K562 (cell line): ENCODE results near the gene SLCO2A1. TPM values are rescaled to one million over a fixed set of nuclear protein-coding genes. Genes with fewer than 3 reads are reported as not detected.

Experiments
- ATAC-seq: fragments of 200-7000 bp; cut with Tn5 transposase; 3 replicates; pipeline ENCODE4 v1.9.1; 2020; ENCODE audit warnings: moderate library complexity
- BruUV-seq: library from RNA; stranded (reverse); fragments of 400-500 nt; replicated peaks from 2 replicates; lab custom pipeline; 2021; lab: Mats Ljungman, UMichigan
- CTCF ChIA-PET: fragments of 300-600 bp; formaldehyde crosslinking; extraction: SDS; loops from one replicate; lab custom pipeline; 2021; ENCODE audit warnings: low intra/inter-chr PET ratio; lab: Yijun Ruan, JAX
- POLR2A ChIA-PET: fragments of 300-600, 350-650 bp; sonication (Branson Sonifier 250); formaldehyde crosslinking; extraction: SDS; loops from one replicate; lab custom pipeline; 2021; ENCODE audit warnings: antibody characterized with exemption, inconsistent platforms; lab: Yijun Ruan, JAX
- DNase-seq, 4 experiments: peaks; one replicate each; pipeline versions ENCODE4 v3.0.0 to v3.0.0-alpha.2; 2011 to 2018; ENCODE audit warnings: low spot score in 3 of 4, mixed read lengths in 3 of 4; ENCODE audit errors: extremely low read depth in 1 of 4
- FAIRE-seq: peaks from 2 replicates; lab custom pipeline; 2011; peaks lifted over from hg19 to GRCh38; lab: Jason Lieb, UNC
- H2AFZ ChIP-seq: 2 replicates; pipeline ENCODE4 v1.6.0; 2011; ENCODE audit warnings: low read depth, low read length, control low read depth, inconsistent platforms
- H3K27ac ChIP-seq: fragments of 200-600 bp; 3 replicates; pipeline ENCODE4 v1.8.0; 2011; ENCODE audit warnings: low read depth, mild to moderate bottlenecking, control low read depth, inconsistent platforms, low read length, moderate library complexity, mixed read lengths; ENCODE audit errors: extremely low read depth
- H3K27me3 ChIP-seq, 2 experiments: fragments of 300-600 bp in 1 of 2; 2 replicates in 1 of 2; 3 replicates in 1 of 2; pipeline versions ENCODE4 v1.6.0 to v1.8.0; 2011; ENCODE audit warnings: inconsistent platforms in 2 of 2, low read length in 2 of 2, mild to moderate bottlenecking in 1 of 2, mixed read lengths in 1 of 2, moderate library complexity in 1 of 2; ENCODE audit not compliant: control insufficient read depth in 2 of 2, insufficient read depth in 2 of 2
- H3K36me3 ChIP-seq: fragments of 300-600 bp; 3 replicates; pipeline ENCODE4 v1.8.0; 2011; ENCODE audit warnings: mild to moderate bottlenecking, low read length, inconsistent platforms; ENCODE audit not compliant: control insufficient read depth, insufficient read depth
- H3K4me1 ChIP-seq, 2 experiments: fragments of 200-600 bp in 1 of 2; replicated peaks in 1 of 2; 2 replicates in 1 of 2; 3 replicates in 1 of 2; pipeline versions ENCODE4 v1.5.1 to v1.8.0; 2011; ENCODE audit warnings: inconsistent platforms in 2 of 2, low read length in 2 of 2, mild to moderate bottlenecking in 1 of 2, mixed read lengths in 1 of 2, moderate library complexity in 1 of 2; ENCODE audit not compliant: control insufficient read depth in 2 of 2, insufficient read depth in 2 of 2
- H3K4me2 ChIP-seq: 2 replicates; pipeline ENCODE4 v1.6.1; 2011; ENCODE audit warnings: low read length, control low read depth, inconsistent platforms, mixed read lengths; ENCODE audit not compliant: insufficient read depth
- H3K4me3 ChIP-seq: fragments of 200-600 bp; sonication (generic), shearing (Covaris generic); 2 replicates; pipeline ENCODE4 v1.5.1; 2016; ENCODE audit warnings: control low read depth, inconsistent platforms
- H3K79me2 ChIP-seq: fragments of 200-600 bp; 3 replicates; pipeline ENCODE4 v1.8.0; 2011; ENCODE audit warnings: low read length, inconsistent platforms; ENCODE audit not compliant: control insufficient read depth, insufficient read depth
- H3K9ac ChIP-seq, 2 experiments: 2 replicates each; pipeline versions ENCODE4 v1.6.0 to v1.6.1; 2011; ENCODE audit warnings: low read depth in 2 of 2, low read length in 2 of 2, control low read depth in 1 of 2, inconsistent platforms in 1 of 2, mild to moderate bottlenecking in 1 of 2, mixed read lengths in 1 of 2; ENCODE audit not compliant: insufficient read depth in 1 of 2
- H3K9me1 ChIP-seq: one replicate; pipeline ENCODE4 v1.6.0; 2011; ENCODE audit warnings: inconsistent platforms, mild to moderate bottlenecking, low read length, moderate library complexity; ENCODE audit not compliant: control insufficient read depth, insufficient read depth
- H3K9me3 ChIP-seq: replicated peaks from 2 replicates; pipeline ENCODE4 v1.5.1; 2011; ENCODE audit warnings: low read depth, low read length, inconsistent platforms; ENCODE audit not compliant: control insufficient read depth, insufficient read depth
- H4K20me1 ChIP-seq: replicated peaks from 2 replicates; pipeline ENCODE4 v1.6.1; 2011; ENCODE audit warnings: low read length, inconsistent platforms, mixed read lengths; ENCODE audit not compliant: control insufficient read depth, insufficient read depth
- CTBP1 ChIP-seq: fragments of 450-650 bp; IDR thresholded peaks from 2 replicates; pipeline ENCODE4 v1.6.1; 2016; ENCODE audit warnings: borderline replicate concordance
- JUND ChIP-seq, 2 experiments: IDR thresholded peaks; 2 replicates in 1 of 2; 3 replicates in 1 of 2; pipeline ENCODE4 v1.6.1; 2011; ENCODE audit warnings: borderline replicate concordance in 2 of 2, low read depth in 2 of 2, low read length in 2 of 2, improper control_type of control experiment in 1 of 2, missing biosample characterization in 1 of 2, missing genetic modification characterization in 1 of 2, missing genetic modification reagents in 1 of 2
- MCM2 ChIP-seq: fragments of 450-650 bp; IDR thresholded peaks from 2 replicates; pipeline ENCODE4 v1.6.1; 2017; ENCODE audit warnings: low read depth, mild to moderate bottlenecking
- MYBL2 ChIP-seq, 2 experiments: fragments of 450-650 bp in 1 of 2; sonication (generic) in 1 of 2; formaldehyde crosslinking in 1 of 2; IDR thresholded peaks; 2 replicates each; pipeline versions ENCODE4 v1.6.1 to v1.8.1; 2017 to 2022; ENCODE audit warnings: borderline replicate concordance in 1 of 2, inconsistent platforms in 1 of 2, low read depth in 1 of 2, mild to moderate bottlenecking in 1 of 2, missing genetic modification reagents in 1 of 2, moderate library complexity in 1 of 2
- NR2C2 ChIP-seq, 2 experiments: fragments of 200-800 bp in 1 of 2; sonication (Bioruptor generic) in 1 of 2; sonication (generic) in 1 of 2; formaldehyde crosslinking in 1 of 2; IDR thresholded peaks; 2 replicates each; pipeline versions ENCODE4 v1.6.1 to v1.8.0; 2016 to 2022; ENCODE audit warnings: mild to moderate bottlenecking in 1 of 2, missing compliant biosample characterization in 1 of 2, missing genetic modification characterization in 1 of 2, missing genetic modification reagents in 1 of 2
- SREBF2 ChIP-seq: sonication (generic); formaldehyde crosslinking; IDR thresholded peaks from 2 replicates; pipeline ENCODE4 v1.4.0; 2020; ENCODE audit warnings: mild to moderate bottlenecking, missing genetic modification reagents
- STAT5B ChIP-seq: fragments of 250-450 bp; sonication (Bioruptor Pico); IDR thresholded peaks from 2 replicates; pipeline ENCODE4 v1.8.0; 2021; ENCODE audit warnings: mild to moderate bottlenecking, inconsistent platforms
- TARDBP ChIP-seq: fragments of 450-650 bp; IDR thresholded peaks from 2 replicates; pipeline ENCODE4 v1.6.1; 2016
- ZNF146 ChIP-seq: IDR thresholded peaks from one replicate; pipeline ENCODE4 v1.6.1; 2018; ENCODE audit warnings: missing compliant biosample characterization; ENCODE audit not compliant: unreplicated experiment
- ZNF232 ChIP-seq: sonication (generic); formaldehyde crosslinking; IDR thresholded peaks from 2 replicates; pipeline ENCODE4 v1.8.0; 2022; ENCODE audit warnings: mild to moderate bottlenecking, missing genetic modification reagents
- WGBS: fragments of 100-300 bp; shearing (Covaris generic); methylation state at CpG from one replicate; pipeline ENCODE4 v1.1.6; 2016; ENCODE audit warnings: low coverage, mixed read lengths; ENCODE audit not compliant: insufficient coverage; ENCODE audit errors: missing lambda C conversion rate; 5-methylcytosine and 5-hydroxymethylcytosine counted together
- in situ Hi-C: fragments of 300-500 bp; cut with MboI; formaldehyde crosslinking; loops from 4 replicates; pipeline ENCODE4 v1.15.0; 2018; ENCODE audit warnings: inconsistent platforms, mixed read lengths
- intact Hi-C: fragments of 100-400 bp; cut with micrococcal nuclease; formaldehyde crosslinking; loops from 2 replicates; pipeline ENCODE4 v1.14.2; 2022
- polyA plus RNA-seq, 8 experiments: library from polyadenylated mRNA; depleted of rRNA in 4 of 8; stranded (reverse) in 5 of 8; unstranded in 3 of 8; fragments of >200 nt; fragmentation: Nextera tagmentation in 2 of 8; fragmentation: Illumina TruSeq in 1 of 8; extraction: Ambion mirVana in 2 of 8; extraction: Trizol in 1 of 8; gene quantifications; 2 replicates each; pipeline versions ENCODE4 v1.2.1 to v1.2.3, GENCODE V29; 2011 to 2014; ENCODE audit warnings: inconsistent platforms in 1 of 8, missing spikeins in 1 of 8
- total RNA-seq, 7 experiments: library from RNA; depleted of rRNA in 6 of 7; stranded (reverse); fragments of >200 nt in 6 of 7; fragmentation: Illumina TruSeq in 2 of 7; extraction: Trizol in 2 of 7; gene quantifications; 2 replicates each; pipeline versions ENCODE4 v1.2.1 to v1.2.3, GENCODE V29; 2011 to 2021; ENCODE audit warnings: low replicate concordance in 1 of 7
- TF ChIP-seq, protein P1 (sequence below): fragments of 250-450 bp; sonication (Bioruptor Pico); IDR thresholded peaks from 2 replicates; pipeline ENCODE4 v1.5.0; 2021; ENCODE audit warnings: mild to moderate bottlenecking, borderline replicate concordance
- TF ChIP-seq, protein P2 (sequence below): sonication (generic); formaldehyde crosslinking; IDR thresholded peaks from 2 replicates; pipeline ENCODE4 v1.8.0; 2022; ENCODE audit warnings: mild to moderate bottlenecking, missing genetic modification reagents, borderline replicate concordance

SLCO2A1 gene
- total and polyA plus RNA-seq, 9 of the 15 experiments (the other 6 are each of a cell fraction or from before 2014, with no cell fraction given): 0.16 to 1.0 TPM; not detected in 7

DNA sequence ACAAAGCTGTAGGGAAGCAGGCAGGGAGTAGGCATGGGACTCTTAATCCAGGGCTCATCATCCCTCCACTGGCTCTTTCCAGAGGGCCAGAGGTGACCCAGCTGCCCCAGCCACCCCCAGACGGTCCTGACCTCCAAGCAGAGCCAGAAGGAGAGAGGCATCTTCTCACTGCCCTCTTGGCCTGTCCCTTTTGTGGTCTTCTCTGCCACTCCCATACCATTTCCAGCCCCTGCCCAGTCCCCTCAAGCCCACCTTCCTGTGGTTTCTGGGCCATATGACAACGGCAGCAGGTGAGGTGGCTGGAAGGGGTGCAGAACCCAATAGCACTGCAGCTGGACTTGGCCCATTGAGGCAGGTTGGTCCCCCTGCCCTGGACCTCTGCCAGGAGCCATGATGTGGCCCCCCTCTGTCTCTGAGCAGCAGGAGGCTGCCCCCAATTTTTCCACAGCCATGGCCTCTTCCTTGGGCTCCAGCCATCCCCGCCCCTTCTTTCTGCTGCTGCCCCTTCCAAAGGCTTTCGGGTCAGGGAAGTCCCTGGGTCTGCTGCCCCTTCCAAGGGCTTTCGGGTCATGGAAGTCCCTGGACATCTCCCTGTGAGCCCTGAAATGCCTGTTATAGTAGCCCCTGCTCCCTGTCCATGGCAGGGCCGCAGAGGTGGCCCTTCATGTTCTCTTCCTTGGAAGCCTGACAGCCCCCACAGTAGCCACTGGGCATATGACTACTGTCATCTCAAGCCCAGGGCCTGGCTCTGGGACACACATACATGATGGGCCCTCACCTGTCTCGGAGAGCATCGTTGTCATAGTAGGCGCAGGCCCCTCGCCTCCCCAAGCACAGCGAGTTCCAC, 94.5 kb downstream of the SLCO2A1 start (continued):
- TF ChIP-seq, protein P1, sequence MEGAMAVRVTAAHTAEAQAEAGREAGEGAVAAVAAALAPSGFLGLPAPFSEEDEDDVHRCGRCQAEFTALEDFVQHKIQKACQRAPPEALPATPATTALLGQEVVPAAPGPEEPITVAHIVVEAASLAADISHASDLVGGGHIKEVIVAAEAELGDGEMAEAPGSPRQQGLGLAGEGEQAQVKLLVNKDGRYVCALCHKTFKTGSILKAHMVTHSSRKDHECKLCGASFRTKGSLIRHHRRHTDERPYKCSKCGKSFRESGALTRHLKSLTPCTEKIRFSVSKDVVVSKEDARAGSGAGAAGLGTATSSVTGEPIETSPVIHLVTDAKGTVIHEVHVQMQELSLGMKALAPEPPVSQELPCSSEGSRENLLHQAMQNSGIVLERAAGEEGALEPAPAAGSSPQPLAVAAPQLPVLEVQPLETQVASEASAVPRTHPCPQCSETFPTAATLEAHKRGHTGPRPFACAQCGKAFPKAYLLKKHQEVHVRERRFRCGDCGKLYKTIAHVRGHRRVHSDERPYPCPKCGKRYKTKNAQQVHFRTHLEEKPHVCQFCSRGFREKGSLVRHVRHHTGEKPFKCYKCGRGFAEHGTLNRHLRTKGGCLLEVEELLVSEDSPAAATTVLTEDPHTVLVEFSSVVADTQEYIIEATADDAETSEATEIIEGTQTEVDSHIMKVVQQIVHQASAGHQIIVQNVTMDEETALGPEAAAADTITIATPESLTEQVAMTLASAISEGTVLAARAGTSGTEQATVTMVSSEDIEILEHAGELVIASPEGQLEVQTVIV: no peak
- no peak for TF ChIP-seq ZNF232 (CRISPR knock-in tag)

DNA sequence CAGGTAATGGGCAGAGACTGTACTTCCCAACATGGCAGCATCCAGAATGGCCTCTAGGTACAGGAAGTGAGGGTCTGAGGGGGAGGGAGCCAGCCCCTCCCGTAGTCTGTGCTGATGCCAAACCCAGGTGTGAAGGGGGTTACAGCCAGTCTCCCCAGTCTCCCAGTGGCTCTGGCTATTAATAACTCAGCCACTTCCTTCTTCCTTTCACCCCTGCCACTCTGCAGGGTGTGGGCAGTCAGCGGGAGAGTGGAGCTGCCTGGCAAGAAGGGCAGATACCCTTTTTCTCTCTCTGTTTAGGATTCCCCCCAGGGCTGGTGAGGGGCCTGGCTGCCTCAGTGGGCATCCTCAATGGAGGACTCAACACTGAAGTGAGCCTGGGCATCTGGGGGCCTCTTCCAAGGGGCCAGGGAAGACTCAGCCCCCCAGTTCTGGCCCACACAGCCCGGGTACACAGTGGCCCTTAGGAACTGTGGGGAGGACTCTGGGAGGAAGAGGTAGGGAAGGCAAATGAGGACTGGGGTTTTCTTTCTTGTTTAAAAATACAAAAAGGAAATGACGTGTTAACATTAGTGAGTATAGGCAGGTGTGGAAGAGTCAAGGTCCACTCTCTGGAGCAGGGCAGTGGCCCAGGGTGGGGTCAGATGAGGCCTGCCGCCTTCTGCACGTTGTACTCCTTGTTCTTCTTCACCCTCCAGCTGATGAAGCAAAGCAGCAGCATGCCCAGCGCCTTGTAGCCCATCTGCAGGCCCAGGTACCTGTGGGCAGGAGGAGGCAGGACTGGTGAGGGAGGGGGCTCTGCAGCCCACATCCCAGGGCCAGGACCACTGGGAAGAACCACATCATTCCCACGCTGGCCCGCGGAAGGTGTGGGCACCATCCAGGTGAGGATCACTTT, 95.4 kb downstream of the SLCO2A1 start:
- H4K20me1 ChIP-seq: no peaks in the 10 kb centered on the region
- H3K4me3 ChIP-seq: no peak overlapping the region
- 3% methylated on average over 8 of the region's 10 CpGs for WGBS
- in situ Hi-C loops: no loop called here
- no peaks in the 10 kb centered on the region for H3K36me3 ChIP-seq
- H2AFZ ChIP-seq: no peak overlapping the region
- POLR2A ChIA-PET: no interaction called here
- no peak for TF ChIP-seq MYBL2 (IDR thresholded peaks at IDR 0.05; ENCODE audit: low read depth)
- TF ChIP-seq MYBL2 (CRISPR knock-in tag; IDR thresholded peaks at IDR 0.05; ENCODE audit: borderline replicate concordance): no peak
- TF ChIP-seq MCM2: no peak
- no peak for TF ChIP-seq NR2C2 (CRISPR knock-in tag; IDR thresholded peaks at IDR 0.05)
- TF ChIP-seq NR2C2 (tag; IDR thresholded peaks at IDR 0.05): no peak
- no peak for TF ChIP-seq SREBF2
- no peak for TF ChIP-seq TARDBP
- TF ChIP-seq CTBP1: no peak
- TF ChIP-seq STAT5B (CRISPR knock-in tag): no peak
- no peak for TF ChIP-seq JUND (IDR thresholded peaks at IDR 0.05; ENCODE audit: borderline replicate concordance, low read depth, low read length)
- TF ChIP-seq JUND (tag; IDR thresholded peaks at IDR 0.05; ENCODE audit: borderline replicate concordance, low read depth, low read length): no peak
- TF ChIP-seq ZNF146: no peak
- TF ChIP-seq, protein P2, sequence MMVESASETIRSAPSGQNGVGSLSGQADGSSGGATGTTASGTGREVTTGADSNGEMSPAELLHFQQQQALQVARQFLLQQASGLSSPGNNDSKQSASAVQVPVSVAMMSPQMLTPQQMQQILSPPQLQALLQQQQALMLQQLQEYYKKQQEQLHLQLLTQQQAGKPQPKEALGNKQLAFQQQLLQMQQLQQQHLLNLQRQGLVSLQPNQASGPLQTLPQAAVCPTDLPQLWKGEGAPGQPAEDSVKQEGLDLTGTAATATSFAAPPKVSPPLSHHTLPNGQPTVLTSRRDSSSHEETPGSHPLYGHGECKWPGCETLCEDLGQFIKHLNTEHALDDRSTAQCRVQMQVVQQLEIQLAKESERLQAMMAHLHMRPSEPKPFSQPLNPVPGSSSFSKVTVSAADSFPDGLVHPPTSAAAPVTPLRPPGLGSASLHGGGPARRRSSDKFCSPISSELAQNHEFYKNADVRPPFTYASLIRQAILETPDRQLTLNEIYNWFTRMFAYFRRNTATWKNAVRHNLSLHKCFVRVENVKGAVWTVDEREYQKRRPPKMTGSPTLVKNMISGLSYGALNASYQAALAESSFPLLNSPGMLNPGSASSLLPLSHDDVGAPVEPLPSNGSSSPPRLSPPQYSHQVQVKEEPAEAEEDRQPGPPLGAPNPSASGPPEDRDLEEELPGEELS (CRISPR knock-in tag): no peak
- no peak for ATAC-seq
- no peak overlapping the region for H3K27ac ChIP-seq
- H3K9me1 ChIP-seq: no peaks in the 10 kb centered on the region
- no peak overlapping the region for H3K4me2 ChIP-seq
- H3K4me1 ChIP-seq: no peaks in the 10 kb centered on the region
- DNase-seq: no peak
- CTCF ChIA-PET: no interaction called here
- H3K27me3 ChIP-seq: peaks cover 0 to 55% of the 10 kb centered on the region in 2 experiments; a peak in 2 of 5 replicates
- no peak overlapping the region for H3K9ac ChIP-seq
- FAIRE-seq: no peak
- intact Hi-C loops: loop anchor here (5.0 to 10.0 kb wide), 2 partner anchors 370 to 443 kb away; no protein-coding TSS in a partner anchor
- no peaks in the 10 kb centered on the region for H3K79me2 ChIP-seq
- BruUV-seq: no TSS peak
- H3K9me3 ChIP-seq: no peaks in the 10 kb centered on the region
